Measurements from ENCODE around the gene LIN7A. TPM values are rescaled to one million over a fixed set of nuclear protein-coding genes. Genes with fewer than 3 reads are reported as not detected.

The LIN7A gene, protein sequence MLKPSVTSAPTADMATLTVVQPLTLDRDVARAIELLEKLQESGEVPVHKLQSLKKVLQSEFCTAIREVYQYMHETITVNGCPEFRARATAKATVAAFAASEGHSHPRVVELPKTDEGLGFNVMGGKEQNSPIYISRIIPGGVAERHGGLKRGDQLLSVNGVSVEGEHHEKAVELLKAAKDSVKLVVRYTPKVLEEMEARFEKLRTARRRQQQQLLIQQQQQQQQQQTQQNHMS
- total RNA-seq = not detected

DNA sequence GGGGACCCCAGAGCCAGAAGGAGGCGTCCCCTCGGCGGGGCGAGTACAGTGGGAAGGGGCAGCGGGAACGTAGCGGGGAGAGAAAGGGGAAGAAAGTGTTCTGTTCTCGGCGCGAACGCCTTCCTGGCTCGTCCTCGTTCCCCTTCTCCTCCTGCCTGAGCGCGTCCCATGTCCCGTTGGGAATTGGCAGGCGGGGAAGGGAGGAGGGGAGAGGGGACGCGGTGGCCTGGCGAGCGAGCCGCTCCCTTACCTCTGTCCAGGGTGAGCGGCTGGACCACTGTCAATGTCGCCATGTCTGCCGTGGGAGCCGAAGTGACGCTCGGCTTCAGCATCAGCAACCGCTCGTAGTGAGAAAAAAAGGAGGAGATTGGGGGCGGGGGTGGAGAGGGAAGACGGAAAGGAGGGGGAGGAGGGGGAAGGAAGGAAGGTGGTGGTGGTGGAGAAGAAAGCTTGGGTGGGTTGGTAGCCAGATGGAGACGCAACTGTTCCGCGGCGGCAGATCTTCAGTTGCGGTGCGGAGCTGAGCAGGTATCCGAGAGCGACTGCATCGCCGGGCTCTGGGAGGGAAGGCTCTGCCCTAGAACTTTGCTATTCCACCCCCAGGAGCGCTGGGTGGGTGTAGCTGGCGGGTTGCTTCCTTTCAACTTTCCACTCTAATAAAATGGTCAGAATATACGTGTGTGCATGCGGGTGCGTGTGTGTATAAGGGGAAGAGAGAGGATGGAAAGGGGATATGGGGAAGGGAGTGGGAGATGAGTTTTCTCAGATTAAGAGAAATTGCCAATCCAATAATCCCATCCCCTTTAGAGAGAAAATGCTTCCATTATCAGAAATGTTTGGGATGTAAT, at the start of gene LIN7A:
LIN7A (minus strand) TSS at position 544 of the 848 bp plus-strand sequence; CDS start at position 332, 212 bp downstream.
- no peak within 1 kb of the TSS for H3K27ac Mint-ChIP-seq
- CTCF ChIA-PET = no interaction called here
- H3K36me3 Mint-ChIP-seq (ENCODE audit: low read depth) = no peaks in the 10 kb centered on the region
- POLR2A ChIA-PET = no interaction called here
- no peak for DNase-seq
- H3K4me1 Mint-ChIP-seq = no peaks in the 10 kb centered on the region
- H3K4me3 Mint-ChIP-seq = no peak within 1 kb of the TSS
- H3K27me3 Mint-ChIP-seq = peaks cover 16% of the 10 kb centered on the region
- H3K9me3 Mint-ChIP-seq = no peaks in the 10 kb centered on the region

DNA sequence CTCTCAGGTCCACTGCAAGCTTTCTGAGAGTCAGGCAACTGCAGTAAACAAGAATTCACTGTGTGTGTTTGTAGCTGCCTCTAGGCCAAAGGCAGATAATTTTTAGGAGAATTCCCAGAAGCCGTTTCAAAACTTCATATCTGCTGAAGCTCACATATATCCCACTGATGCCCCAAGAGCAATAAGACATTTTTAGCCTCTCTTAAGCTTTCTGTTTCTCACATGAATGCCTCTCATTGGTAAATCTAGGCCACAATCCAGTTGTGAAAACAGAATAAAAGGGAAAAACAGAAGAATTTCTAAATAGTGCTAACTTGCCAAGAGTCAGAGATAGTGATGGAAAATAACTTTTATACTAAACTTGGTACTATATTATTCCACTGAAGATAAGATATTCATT, 48.5 kb upstream of the LIN7A start:
- H3K27me3 Mint-ChIP-seq = no peaks in the 10 kb centered on the region
- no peak overlapping the region for H3K27ac Mint-ChIP-seq
- no peaks in the 10 kb centered on the region for H3K36me3 Mint-ChIP-seq (ENCODE audit: low read depth)
- H3K4me3 Mint-ChIP-seq = no peak overlapping the region
- POLR2A ChIA-PET = no interaction called here
- H3K4me1 Mint-ChIP-seq = no peaks in the 10 kb centered on the region
- H3K9me3 Mint-ChIP-seq = peaks cover 10% of the 10 kb centered on the region
- CTCF ChIA-PET = no interaction called here
- DNase-seq = no peak

DNA sequence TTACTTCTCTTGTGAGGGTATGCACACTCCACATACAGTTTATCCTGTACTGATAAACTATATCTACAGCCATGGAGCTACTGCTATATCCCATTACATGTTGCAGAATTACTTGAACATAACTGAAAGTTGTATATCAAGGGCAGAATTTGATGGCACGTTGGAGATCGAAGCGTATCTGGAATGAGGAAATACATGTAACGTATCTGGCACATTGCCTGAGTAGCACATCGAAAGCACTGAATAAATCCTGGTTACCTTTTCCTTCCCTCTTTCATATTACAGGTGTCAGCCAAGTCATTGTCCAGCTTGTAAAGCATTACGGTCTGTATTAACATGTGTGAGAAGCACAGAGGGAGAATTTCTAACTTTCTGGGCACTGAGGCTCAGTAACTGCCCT, 42.1 kb upstream of the LIN7A start:
- Mint-ChIP-seq H3K27me3 (no peaks in the 10 kb centered on the region), H3K9me3 (peaks cover 12% of the 10 kb centered on the region), H3K4me3 (no peak overlapping the region), H3K4me1 (no peaks in the 10 kb centered on the region), H3K36me3 (ENCODE audit: low read depth) (no peaks in the 10 kb centered on the region), H3K27ac (no peak overlapping the region)
- no peak for DNase-seq
- CTCF ChIA-PET = no interaction called here
- POLR2A ChIA-PET = no interaction called here

DNA sequence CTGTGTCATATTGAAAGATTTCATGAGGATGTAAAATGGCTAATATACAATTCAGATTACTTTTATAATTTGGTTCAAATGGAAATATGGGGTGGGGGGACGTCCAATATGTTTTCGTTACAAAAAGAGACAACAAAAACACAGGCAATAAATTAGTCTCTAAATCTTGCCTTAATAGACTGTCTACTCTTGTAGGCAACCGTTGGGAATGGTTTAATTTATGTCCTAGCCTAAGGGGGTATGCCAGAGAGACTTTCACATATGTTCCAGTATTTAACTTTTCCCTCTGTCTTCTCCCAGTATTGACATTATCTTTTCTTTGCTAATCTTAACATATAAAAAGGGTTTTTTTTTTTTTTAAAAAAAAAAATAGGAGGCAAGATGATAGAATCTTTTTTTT, 41.5 kb upstream of the LIN7A start:
- H3K27me3 Mint-ChIP-seq = no peaks in the 10 kb centered on the region
- H3K9me3 Mint-ChIP-seq = peaks cover 12% of the 10 kb centered on the region
- DNase-seq = no peak
- no peaks in the 10 kb centered on the region for H3K4me1 Mint-ChIP-seq
- ChIA-PET CTCF (no interaction called here), POLR2A (no interaction called here)
- no peaks in the 10 kb centered on the region for H3K36me3 Mint-ChIP-seq (ENCODE audit: low read depth)
- no peak overlapping the region for H3K27ac Mint-ChIP-seq
- no peak overlapping the region for H3K4me3 Mint-ChIP-seq

DNA sequence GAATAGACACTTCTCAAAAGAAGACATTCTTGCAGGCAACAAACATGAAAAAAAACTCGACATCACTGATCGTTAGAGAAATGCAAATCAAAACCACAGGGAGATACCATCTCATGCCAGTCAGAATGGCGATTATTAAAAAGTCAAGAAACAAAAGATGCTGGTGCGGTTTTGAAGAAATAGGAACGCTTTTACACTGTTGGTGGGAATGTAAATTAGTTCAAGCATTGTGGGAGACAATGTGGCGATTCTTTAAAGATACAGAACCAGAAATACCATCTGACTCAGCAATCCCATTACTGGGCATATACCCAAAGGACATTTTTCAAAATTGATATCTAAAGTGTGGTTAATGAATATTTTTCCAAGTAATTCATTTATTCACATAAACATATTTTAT, 39.6 kb upstream of the LIN7A start:
- no peaks in the 10 kb centered on the region for H3K4me1 Mint-ChIP-seq
- no peaks in the 10 kb centered on the region for H3K27me3 Mint-ChIP-seq
- CTCF ChIA-PET = no interaction called here
- POLR2A ChIA-PET = no interaction called here
- peaks cover 6% of the 10 kb centered on the region for H3K9me3 Mint-ChIP-seq
- no peak for DNase-seq
- no peak overlapping the region for H3K27ac Mint-ChIP-seq
- no peak overlapping the region for H3K4me3 Mint-ChIP-seq
- H3K36me3 Mint-ChIP-seq (ENCODE audit: low read depth) = no peaks in the 10 kb centered on the region

DNA sequence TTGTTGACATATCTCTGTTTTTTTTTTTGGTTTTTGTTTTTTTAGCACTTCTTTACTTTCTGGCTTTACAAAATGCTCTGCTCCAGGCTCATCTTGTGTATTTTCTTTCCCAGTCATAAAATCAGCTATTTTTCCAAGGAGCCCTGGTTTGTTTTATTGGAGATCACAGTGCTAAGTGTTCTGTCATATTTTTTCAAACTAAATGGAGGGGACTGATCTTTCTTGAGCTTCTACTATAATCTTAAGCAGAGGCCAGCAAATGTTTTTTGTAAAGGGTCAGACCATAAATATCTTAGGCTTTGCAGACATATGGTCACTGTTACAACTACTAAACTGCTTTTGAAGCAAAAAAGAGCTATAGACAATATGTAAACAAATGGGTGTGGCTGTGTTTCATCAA, 30.6 kb upstream of the LIN7A start:
- H3K27ac Mint-ChIP-seq = no peak overlapping the region
- no peaks in the 10 kb centered on the region for H3K4me1 Mint-ChIP-seq
- no peak overlapping the region for H3K4me3 Mint-ChIP-seq
- H3K36me3 Mint-ChIP-seq (ENCODE audit: low read depth) = no peaks in the 10 kb centered on the region
- CTCF ChIA-PET = no interaction called here
- no peak for DNase-seq
- POLR2A ChIA-PET = no interaction called here
- no peaks in the 10 kb centered on the region for H3K27me3 Mint-ChIP-seq
- H3K9me3 Mint-ChIP-seq = no peaks in the 10 kb centered on the region

DNA sequence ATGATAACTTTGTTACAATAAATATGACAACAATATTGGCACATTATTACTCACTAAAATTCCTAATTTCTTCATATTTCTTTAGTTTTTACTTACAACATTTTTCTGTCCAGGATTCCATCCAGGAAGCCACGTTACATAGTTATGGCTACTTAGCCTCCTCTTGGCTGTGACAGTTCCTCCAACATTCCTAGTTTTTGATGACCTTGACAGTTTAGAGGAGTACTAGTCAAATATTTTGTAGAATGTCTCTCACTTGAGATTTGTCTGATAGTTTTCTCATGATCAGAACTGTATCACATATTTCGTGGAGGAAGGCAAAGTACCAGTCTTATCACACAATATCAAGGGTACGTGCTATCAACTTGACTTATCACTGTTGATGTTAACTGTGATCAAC, 29.8 kb upstream of the LIN7A start:
- no peak for DNase-seq
- POLR2A ChIA-PET = no interaction called here
- H3K9me3 Mint-ChIP-seq = no peaks in the 10 kb centered on the region
- no peaks in the 10 kb centered on the region for H3K36me3 Mint-ChIP-seq (ENCODE audit: low read depth)
- CTCF ChIA-PET = no interaction called here
- H3K4me1 Mint-ChIP-seq = no peaks in the 10 kb centered on the region
- no peak overlapping the region for H3K27ac Mint-ChIP-seq
- no peak overlapping the region for H3K4me3 Mint-ChIP-seq
- H3K27me3 Mint-ChIP-seq = no peaks in the 10 kb centered on the region

DNA sequence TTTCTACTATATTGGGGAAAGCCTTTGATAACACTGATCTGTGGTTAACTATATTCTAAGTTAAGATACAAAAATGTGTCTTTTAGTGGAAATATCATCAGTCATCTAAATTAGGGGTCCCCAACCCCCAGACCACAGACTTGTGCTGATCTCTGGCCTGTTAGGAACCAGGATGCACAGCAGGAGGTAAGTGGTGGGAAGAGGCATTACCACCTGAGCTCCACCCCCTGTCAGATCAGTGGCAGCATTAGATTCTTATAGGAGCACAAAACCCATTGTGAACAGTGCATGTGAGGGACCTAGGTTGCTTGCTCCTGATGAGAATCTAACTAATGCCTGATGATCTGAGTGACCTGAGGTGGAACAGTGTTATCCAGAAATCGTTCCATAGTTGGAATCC, 28.3 kb upstream of the LIN7A start:
- Mint-ChIP-seq H3K36me3 (ENCODE audit: low read depth) (no peaks in the 10 kb centered on the region), H3K4me3 (no peak overlapping the region), H3K4me1 (no peaks in the 10 kb centered on the region), H3K9me3 (no peaks in the 10 kb centered on the region), H3K27ac (no peak overlapping the region), H3K27me3 (no peaks in the 10 kb centered on the region)
- POLR2A ChIA-PET = no interaction called here
- DNase-seq = no peak
- CTCF ChIA-PET = no interaction called here

DNA sequence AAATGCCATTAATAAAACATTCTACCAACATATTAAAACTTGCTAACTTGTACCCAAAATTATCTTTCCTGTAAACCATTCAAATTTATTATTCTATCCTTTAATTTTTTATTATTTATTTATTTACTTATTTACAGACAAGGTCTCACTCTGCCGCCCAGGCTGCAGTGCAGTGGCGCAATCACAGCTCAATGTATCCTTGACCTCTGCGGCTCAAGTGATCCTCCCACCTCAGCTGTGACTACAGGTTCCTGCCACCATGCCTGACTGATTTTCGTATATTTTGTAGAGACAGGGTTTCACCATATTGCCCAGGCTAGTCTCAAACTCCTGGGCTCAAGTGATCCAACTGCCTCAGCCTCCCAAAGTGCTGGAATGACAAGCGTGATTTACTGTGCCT, 20.4 kb upstream of the LIN7A start:
- no peaks in the 10 kb centered on the region for H3K36me3 Mint-ChIP-seq (ENCODE audit: low read depth)
- ChIA-PET POLR2A (no interaction called here), CTCF (no interaction called here)
- no peak for DNase-seq
- no peak overlapping the region for H3K27ac Mint-ChIP-seq
- H3K4me3 Mint-ChIP-seq = no peak overlapping the region
- no peaks in the 10 kb centered on the region for H3K4me1 Mint-ChIP-seq
- H3K27me3 Mint-ChIP-seq = no peaks in the 10 kb centered on the region
- H3K9me3 Mint-ChIP-seq = no peaks in the 10 kb centered on the region

DNA sequence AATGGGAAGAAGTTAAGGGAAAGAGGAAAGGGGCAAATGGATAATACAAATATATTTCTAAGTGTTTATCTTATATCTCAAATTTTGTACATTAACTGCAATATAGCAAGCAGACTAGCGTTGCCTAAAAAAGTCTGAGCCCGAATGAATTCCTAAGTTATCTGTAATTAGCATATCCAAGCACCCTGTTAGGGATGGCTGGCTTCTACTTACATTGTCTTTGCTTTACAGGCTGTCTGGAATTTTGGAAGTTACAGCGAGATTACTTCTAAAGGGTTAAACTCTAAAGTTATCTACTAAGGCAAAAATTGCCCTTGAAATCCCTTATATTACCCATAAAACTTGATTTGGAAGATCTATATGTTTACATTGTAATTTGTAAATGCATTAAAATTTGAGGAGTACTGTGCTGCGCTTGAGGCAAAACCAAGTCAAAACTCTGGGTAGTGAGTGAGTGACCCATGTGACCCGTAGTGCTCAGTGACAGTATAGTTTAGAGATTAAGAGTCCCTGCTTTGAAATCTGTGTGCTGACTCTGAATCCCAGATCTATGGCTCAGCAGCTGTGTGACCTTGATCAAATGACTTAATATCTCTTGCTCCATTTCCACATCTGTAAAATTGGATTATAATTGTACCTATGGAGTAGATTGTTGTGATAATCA, 17.3 kb upstream of the LIN7A start:
- no peaks in the 10 kb centered on the region for H3K27me3 Mint-ChIP-seq
- no peaks in the 10 kb centered on the region for H3K4me1 Mint-ChIP-seq
- ChIA-PET CTCF (no interaction called here), POLR2A (no interaction called here)
- no peaks in the 10 kb centered on the region for H3K9me3 Mint-ChIP-seq
- no peak for DNase-seq
- H3K4me3 Mint-ChIP-seq = no peak overlapping the region
- no peak overlapping the region for H3K27ac Mint-ChIP-seq
- no peaks in the 10 kb centered on the region for H3K36me3 Mint-ChIP-seq (ENCODE audit: low read depth)

DNA sequence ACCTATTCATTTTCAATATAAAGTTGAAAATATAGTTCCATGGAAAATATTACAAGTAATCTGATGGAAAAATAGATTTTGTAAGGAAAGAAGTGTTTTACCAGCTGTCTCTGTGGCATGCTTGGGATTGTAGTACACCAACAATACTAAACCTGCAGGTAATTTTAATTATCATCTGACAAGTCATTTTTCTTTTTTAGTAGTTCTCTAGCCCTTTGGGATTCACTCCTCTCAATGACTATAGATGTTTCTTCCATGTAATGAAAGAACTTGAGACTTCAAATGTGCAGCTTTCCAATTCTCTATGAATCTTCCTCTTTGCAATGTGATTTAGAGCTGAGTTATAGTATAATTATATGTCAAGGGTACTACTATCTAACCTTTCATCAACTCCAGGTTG, 14.7 kb upstream of the LIN7A start:
- H3K4me1 Mint-ChIP-seq = no peaks in the 10 kb centered on the region
- DNase-seq = no peak
- H3K9me3 Mint-ChIP-seq = no peaks in the 10 kb centered on the region
- H3K27me3 Mint-ChIP-seq = no peaks in the 10 kb centered on the region
- POLR2A ChIA-PET = no interaction called here
- CTCF ChIA-PET = no interaction called here
- no peak overlapping the region for H3K4me3 Mint-ChIP-seq
- H3K36me3 Mint-ChIP-seq (ENCODE audit: low read depth) = no peaks in the 10 kb centered on the region
- no peak overlapping the region for H3K27ac Mint-ChIP-seq

DNA sequence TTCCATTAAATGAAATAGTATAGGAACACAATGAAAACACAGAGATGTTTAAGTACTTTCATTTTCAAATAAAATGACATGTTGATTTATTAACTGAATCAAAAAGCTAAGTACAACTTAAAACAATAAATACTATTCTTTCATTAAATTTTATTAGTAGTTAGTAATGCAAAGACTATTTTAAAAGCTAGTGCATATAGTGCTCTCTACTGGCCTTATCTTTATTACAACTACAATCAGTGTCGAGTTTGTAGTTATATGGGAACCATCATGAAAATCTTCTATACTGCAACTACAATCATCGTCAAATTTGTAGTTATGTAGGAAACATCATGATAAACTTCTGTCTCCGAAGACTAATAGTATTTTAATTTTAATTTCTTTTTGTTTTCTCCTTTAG, 8.9 kb upstream of the LIN7A start:
- Mint-ChIP-seq H3K4me3 (no peak overlapping the region), H3K36me3 (ENCODE audit: low read depth) (no peaks in the 10 kb centered on the region), H3K4me1 (no peaks in the 10 kb centered on the region), H3K27me3 (no peaks in the 10 kb centered on the region), H3K27ac (no peak overlapping the region), H3K9me3 (no peaks in the 10 kb centered on the region)
- POLR2A ChIA-PET = no interaction called here
- CTCF ChIA-PET = no interaction called here
- no peak for DNase-seq

DNA sequence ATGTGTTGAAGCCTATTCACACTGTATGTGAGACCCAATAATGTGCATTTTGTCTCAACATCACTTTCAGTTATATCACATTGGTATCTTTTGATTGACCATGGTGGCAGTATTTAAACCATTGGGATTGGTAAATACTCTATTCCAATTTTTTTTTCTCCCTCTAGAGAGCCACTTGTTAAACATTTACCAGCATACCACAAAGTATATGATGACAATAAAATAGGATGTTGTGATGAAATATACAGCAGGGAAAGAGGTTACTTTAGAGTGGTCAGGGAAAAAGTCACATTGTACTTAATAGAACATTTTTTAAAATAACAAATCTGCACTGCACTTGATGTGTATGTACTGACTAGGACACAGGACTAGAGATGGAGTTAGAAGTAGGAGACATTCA, 5.6 kb upstream of the LIN7A start:
- CTCF ChIA-PET = interaction anchor here (0.7 kb wide), 1 partner anchor 385 kb away, joined by 5 read pairs; no protein-coding TSS in a partner anchor

DNA sequence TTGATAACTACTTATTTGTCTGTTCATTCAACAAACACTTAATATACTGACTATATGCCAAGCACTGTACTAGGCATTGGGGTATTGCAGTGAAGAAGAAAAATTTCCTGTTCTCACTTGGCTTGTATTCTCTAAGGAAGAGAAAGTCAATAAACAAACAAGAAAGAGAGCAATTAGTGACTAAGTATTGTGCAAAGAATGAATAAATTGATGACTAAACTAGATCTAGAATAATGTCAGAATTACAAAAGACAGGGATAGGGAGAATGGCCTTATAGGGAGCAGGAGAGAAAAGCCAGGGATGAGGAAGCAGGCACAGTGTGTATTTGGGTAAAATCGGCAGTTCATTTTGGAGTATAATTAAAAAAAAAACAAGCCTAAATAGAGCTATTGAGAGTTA, 4.2 kb upstream of the LIN7A start:
- Mint-ChIP-seq H3K4me1 (no peaks in the 10 kb centered on the region), H3K36me3 (ENCODE audit: low read depth) (no peaks in the 10 kb centered on the region), H3K27ac (no peak overlapping the region), H3K9me3 (no peaks in the 10 kb centered on the region), H3K4me3 (no peak overlapping the region), H3K27me3 (peaks cover 10% of the 10 kb centered on the region)
- DNase-seq = no peak
- ChIA-PET CTCF (no interaction called here), POLR2A (no interaction called here)

More for the DNA sequence above, 5.6 kb upstream of the LIN7A start:
- Mint-ChIP-seq H3K4me1 (no peaks in the 10 kb centered on the region), H3K27me3 (peaks cover 6% of the 10 kb centered on the region), H3K27ac (no peak overlapping the region), H3K36me3 (ENCODE audit: low read depth) (no peaks in the 10 kb centered on the region), H3K9me3 (no peaks in the 10 kb centered on the region), H3K4me3 (no peak overlapping the region)
- DNase-seq = no peak
- POLR2A ChIA-PET = no interaction called here
